BJ (cell line): ENCODE data around the gene FAM181A. TPM values are rescaled to one million over a fixed set of nuclear protein-coding genes. Genes with fewer than 3 reads are reported as not detected.

Experiments used
- CTCF ChIA-PET: fragments of 350-600 bp; formaldehyde crosslinking; extraction: SDS; loops from one replicate; lab custom pipeline; 2021; ENCODE audit warnings: antibody characterized with exemption, inconsistent platforms; lab: Yijun Ruan, JAX
- POLR2A ChIA-PET: fragments of 300-600 bp; sonication (Branson Sonifier 250); formaldehyde crosslinking; extraction: SDS; loops from one replicate; lab custom pipeline; 2021; ENCODE audit warnings: antibody characterized with exemption; lab: Charles Lee
- DNase-seq: peaks from one replicate; pipeline ENCODE4 v3.0.0-alpha.2; 2011; ENCODE audit warnings: low read depth
- H3K27me3 ChIP-seq: 2 replicates; pipeline ENCODE4 v1.6.0; 2011; ENCODE audit warnings: low read length; ENCODE audit not compliant: control insufficient read depth, insufficient read depth
- H3K36me3 ChIP-seq: 2 replicates; pipeline ENCODE4 v1.5.1; 2011; ENCODE audit warnings: low read length; ENCODE audit not compliant: control insufficient read depth, insufficient read depth
- H3K4me3 ChIP-seq: 2 replicates; pipeline ENCODE4 v1.5.1; 2011; ENCODE audit warnings: low read depth, mild to moderate bottlenecking, control low read depth, low read length
- CTCF ChIP-seq: IDR thresholded peaks from 2 replicates; pipeline ENCODE4 v1.5.1; 2011; ENCODE audit warnings: low read depth, mild to moderate bottlenecking, control low read depth, inconsistent platforms, low read length, moderate library complexity; ENCODE audit not compliant: insufficient read depth
- polyA plus RNA-seq: library from polyadenylated mRNA; depleted of rRNA; stranded (reverse); fragments of >200 nt; gene quantifications from 2 replicates; pipeline ENCODE4 v1.2.3, GENCODE V29; 2011

The FAM181A gene
- polyA plus RNA-seq, 1 experiment: not detected

GRCh38 chr14:93921001-93921806 lies 5.9 kb upstream of the FAM181A start:
- DNase-seq: no peak
- Histone ChIP-seq H3K27me3 (no peaks in the 10 kb centered on the region), H3K36me3 (no peaks in the 10 kb centered on the region), H3K4me3 (no peak overlapping the region)
- CTCF ChIA-PET: interaction anchor here (0.8 to 2.5 kb wide), 4 partner anchors 13 to 80 kb away, joined by 3 to 7 read pairs (median 5); no protein-coding TSS in a partner anchor
- TF ChIP-seq CTCF: no peak
- POLR2A ChIA-PET: no interaction called here

- ChIA-PET POLR2A (no interaction called here), CTCF (interaction anchor here (1.2 to 3.9 kb wide), 4 partner anchors 13 to 74 kb away, joined by 3 to 15 read pairs (median 7); partner anchors contain the start of gene CCDC197)
- Histone ChIP-seq H3K27me3 (no peaks in the 10 kb centered on the region), H3K36me3 (no peaks in the 10 kb centered on the region), H3K4me3 (no peak overlapping the region)
- no peak for TF ChIP-seq CTCF
- no peak for DNase-seq
Observed at GRCh38 chr14:93923626-93924025, 3.5 kb upstream of the FAM181A start.

GRCh38 chr14:93924592-93925355 lies 2.4 kb upstream of the FAM181A start:
- H3K27me3 ChIP-seq: no peaks in the 10 kb centered on the region
- POLR2A ChIA-PET: no interaction called here
- no peak for TF ChIP-seq CTCF
- no peak for DNase-seq
- no peaks in the 10 kb centered on the region for H3K36me3 ChIP-seq
- CTCF ChIA-PET: interaction anchor here (1.2 to 3.9 kb wide), 4 partner anchors 12 to 73 kb away, joined by 3 to 15 read pairs (median 7); partner anchors contain the start of gene CCDC197
- H3K4me3 ChIP-seq: no peak overlapping the region

GRCh38 chr14:93925374-93925895 lies 1.7 kb upstream of the FAM181A start:
- H3K36me3 ChIP-seq: no peaks in the 10 kb centered on the region
- no peaks in the 10 kb centered on the region for H3K27me3 ChIP-seq
- no peak for TF ChIP-seq CTCF
- no peak overlapping the region for H3K4me3 ChIP-seq
- DNase-seq: no peak
- ChIA-PET CTCF (interaction anchor here (2.5 to 3.9 kb wide), 2 partner anchors 11 to 15 kb away, joined by 11 to 15 read pairs; no protein-coding TSS in a partner anchor), POLR2A (no interaction called here)
